Stimulated activated CD4-positive, alpha-beta T cell treated with anti-CD3 and anti-CD28 coated beads, Interleukin-4, amount 100 ng/mL, for 24 hours (primary cell): ENCODE measurements around the gene IGF2BP2.
"Not testable (repeated sequence)": the region's sequence is repeated elsewhere in the genome, so short reads cannot be mapped to it uniquely, and the experiment has no call there.

Source experiments
- DNase-seq: peaks from one replicate; pipeline ENCODE4 v3.0.0-alpha.2; 2020

Gene IGF2BP2

DNA sequence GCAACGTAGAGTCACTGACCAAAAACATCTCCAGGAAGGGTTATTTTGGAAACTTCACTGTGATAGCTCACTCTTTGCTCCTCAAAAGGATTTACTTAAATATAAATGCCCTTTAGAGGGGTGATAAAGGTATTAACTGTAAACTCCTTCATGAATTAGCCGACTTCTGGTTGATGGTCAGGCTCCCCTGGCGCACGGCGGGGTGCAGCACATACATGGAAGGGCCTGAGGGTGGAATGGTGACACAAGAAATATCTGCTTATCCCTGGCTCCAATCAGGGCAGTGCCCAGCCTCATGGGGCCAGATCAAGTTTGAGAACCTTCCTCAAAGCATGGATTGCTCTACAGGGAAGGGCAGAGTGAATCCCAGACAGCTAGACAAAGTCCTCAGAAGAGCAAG is 116.5 kb downstream of the IGF2BP2 start:
- no peak for DNase-seq

DNA sequence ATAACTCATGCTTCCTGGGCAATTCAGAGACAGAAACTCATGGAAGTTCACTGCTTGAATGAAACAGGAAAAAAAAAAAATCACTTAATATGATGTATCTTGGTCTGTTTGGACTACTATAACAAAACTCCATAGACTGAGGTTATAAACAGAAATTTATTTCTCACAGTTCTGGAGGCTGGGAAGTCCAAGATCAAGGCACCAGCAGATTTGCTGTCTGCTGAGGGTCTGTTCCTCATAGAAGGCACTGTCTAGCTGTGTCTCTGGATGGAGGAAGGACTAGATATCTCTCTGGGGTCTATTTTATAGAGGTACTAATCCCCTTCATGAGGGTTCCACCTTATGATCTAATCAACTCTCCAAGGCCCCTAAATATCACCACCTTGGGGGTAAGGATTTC is 119.3 kb downstream of the IGF2BP2 start:
- no peak for DNase-seq

DNA sequence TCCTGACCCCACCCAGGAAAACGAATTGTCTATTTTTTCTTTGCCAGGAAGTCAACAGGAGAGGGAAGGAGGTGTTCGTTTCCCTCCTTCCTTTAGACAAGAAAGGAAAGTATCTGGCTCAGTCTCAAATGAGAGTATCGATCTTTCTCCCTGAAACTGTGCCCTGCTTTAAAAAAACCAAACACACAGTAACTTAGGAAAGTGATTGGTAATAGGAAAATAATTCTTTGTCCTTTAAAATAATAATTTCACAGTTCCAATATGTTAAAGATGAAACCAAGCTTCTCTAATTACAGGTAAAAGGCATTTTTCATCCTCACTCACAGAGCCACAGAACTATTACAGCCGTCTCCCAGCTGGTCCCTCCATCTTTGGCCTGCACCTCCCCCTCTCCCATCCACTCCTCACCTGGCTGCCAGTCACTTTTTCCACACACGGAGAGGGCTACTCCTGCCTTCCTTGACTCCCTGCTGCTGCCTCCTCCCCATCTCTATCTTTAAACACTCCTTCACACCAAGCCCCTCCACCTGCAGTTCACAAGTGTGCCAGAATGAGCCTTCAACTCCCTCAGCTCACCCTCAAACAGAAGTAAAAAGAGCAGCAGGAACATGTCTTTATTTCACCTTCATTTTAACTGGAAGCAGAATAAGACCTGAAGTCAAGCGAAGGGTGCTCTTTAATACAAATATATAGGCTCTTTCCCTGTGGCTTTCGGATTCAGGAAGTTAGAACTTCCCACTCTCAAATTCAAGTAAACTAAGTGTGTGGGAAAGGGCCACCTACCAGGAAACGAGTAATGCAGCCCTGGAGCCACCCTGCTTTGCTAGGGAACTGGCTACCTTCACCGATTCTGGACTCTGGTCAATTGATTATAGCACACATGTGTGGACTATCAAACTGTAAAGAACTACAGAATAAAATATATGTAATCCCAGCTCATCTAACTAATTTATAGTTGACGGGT is 122.3 kb downstream of the IGF2BP2 start:
- no peak for DNase-seq

DNA sequence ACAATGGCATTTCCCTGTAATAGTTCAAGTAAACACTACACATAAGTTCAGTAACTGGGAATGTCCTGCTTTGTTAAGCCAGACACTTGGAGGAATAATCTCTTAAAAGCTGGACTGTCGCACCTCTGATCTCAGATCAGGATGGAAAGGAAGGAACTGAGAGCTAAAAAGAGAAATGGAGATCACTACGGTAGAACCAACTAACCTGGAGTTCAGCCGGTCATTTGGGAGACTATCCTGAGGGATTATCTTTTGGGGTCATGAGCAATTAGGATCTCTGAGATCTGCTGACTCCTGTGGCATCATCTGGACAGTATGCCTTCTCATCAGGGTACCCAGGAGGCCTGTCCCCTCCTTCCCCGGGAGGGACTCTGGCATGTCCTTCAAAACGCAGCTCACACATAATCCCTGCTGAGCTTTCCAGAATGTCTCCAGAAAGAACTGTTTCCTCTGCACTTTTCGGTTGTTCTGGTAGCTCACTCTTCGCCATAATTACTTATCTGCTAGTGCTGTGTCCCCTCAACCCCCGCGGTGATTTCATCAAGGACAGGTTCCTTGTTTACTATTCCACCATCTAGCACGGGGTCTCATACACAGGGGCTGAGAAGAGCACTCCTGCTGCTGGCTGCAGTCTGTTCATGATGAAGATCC is 123.1 kb downstream of the IGF2BP2 start:
- DNase-seq, result no peak

DNA sequence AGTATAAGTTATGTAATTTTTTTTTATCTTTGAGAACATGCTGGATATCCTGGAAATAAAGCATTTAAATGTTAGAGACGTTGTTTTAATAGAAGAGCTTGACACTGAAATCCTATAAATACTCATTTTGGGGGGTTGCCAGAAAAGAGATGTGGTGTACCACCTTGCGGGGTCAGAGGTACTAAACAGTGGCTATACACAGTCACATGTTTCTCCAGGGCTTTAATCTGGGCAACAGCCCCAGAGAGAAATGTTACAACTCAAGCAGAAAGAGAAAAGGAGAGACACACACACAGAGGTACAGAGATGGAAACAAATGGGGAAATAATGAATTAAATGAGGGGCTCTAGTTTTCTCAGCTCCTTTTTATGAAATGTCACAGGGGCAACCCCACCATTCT is 124.9 kb downstream of the IGF2BP2 start:
- no peak for DNase-seq

DNA sequence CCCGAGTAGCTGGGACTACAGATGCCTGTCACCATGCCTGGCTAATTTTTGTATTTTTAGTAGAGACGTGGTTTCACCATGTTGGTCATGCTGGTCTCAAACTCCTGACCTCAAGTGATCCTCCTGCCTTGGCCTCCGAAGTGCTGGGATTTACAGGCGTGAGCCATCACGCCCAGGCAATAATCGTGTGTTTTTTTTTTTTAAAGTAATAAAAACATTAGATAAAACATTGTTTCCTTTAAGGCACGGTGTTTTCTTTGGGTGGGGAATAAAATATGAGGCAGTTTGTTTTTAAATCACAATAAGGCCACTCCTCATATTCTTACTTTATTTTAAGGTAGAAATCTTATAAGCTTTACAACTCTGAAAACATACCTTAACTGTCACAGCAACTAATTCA is 127.6 kb downstream of the IGF2BP2 start:
- not testable (repeated sequence) for DNase-seq

DNA sequence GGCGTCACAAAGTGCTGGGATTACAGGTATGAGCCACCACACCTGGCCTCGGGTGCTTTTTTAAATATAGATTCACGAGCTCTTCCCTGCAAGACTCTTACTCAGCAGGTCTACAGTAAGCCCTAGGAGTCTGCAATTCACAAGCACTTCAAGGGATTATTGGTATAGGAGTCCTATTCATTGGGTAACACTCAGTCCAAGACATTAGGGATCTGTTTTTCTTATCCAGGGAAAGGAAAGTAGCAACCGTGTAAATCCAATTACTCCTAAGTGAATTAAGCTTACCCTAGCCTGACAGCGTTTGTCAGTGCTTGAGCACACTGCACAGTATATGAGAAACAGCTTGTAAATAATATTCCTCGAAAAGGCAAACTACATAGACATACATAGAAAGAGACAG is 128.8 kb downstream of the IGF2BP2 start:
- no peak for DNase-seq

DNA sequence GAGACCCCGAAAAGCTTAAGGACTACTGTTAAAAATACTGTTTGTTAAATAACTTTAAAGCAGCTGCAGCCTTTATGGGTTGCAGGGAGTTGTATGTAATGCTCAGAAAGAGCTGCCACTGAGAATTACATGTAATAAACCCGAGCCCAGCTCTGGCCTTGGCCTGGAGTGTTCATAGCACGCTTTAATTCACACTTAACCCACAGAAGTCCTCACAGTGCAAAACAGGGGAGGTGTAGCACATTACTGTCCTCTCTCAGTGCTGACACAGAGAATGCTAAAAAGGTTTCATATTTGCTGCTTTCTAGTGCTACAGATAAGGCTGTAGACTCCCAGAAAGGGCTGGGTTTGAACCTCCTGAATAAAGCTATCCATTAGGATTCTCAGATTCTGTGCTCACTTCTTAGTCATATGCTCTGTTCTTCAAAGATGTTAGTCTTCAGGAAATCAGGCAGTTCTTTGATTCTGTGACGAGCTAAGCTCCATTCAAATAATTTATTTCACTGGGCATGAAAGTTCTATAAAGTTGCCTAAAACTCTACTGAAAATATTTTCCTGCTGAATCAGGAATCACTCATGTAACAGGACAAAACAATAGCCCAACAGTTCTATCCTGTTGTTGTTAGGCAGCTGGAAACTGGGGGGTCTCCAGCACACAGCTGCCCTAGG is 130.7 kb downstream of the IGF2BP2 start:
- DNase-seq, result no peak

DNA sequence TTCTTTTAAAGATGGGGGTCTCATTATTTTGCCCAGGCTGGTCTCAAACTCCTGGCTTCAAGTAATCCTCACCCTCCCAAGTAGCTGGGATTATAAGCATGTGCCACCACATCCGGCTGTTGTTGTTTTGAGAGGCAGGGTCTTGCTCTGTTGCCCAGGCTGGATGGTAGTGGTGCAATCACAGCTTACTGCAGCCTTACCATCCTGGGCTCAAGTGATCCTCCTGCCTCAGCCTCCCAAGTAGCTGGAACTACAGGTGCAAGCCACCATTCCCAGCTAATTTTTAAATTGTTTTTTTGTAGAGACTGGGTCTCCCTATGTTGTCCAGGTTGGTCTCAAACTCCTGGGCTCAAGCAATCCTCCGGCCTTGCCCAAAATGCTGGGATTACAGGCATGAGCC is 133.2 kb downstream of the IGF2BP2 start:
- DNase-seq, result no peak

DNA sequence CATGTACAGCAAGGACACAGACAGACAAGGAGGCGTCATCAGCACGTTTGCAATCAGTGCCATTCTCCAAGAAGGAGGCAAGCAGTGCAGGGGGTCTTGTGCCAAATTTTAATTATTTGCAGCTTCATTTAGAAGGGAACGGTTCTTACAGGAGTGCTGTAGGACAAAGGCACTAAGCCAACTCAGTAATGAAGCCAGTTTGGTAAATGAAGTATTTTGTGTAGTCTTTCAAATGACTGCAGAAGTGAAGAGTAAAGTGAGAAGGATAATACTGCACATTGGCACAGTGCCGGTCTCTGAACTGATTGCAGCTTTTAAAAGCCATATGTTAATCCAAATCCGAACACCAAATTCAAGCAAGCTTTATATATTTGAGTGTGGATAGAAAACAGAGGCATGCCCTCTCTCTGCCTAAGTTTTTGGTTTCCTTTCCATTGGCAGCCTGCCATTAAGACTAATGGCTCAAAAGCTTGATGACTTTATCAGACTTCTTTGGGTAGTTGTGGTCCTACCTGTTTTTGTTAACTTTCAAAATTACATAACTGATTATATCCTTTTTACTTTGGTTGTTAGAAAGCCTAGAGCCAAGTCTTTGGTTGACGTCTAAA is 137.5 kb downstream of the IGF2BP2 start:
- no peak for DNase-seq

DNA sequence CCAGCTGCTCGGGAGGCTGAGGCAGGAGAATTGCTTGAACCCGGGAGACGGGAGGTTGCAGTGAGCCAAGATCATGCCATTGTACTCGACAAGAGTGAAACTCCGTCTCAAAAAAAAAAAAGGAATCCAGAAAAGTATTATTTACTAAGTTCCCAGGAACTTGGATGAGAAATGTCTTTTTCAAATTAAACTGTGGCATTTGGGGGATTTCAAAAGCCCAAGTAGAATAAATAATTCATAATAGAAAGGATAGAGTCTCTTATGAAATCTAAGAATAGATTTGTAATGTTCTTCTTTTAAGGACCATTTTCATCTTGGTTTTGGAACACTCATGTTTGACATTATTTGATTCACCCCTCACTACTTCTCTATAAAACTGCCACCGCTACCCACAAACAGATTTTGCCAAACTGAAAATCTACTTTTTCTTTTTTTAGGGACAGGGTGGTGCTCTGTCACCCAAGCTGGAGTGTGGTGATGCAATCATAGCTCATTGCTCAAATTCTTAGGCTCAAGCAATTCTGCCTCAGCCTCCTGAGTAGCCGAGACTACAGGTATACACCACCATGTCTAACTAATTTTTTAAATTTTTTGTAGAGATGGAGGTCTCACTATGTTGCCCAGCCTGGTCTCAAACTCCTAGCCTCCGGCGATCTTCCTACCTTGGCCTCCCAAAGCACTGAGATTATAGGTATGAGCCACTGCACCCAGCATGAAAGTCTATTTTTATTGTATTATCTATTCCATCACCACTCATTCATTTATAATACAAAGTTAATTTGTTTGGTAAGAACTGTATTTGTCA is 139.4 kb downstream of the IGF2BP2 start:
- DNase-seq, result no peak

DNA sequence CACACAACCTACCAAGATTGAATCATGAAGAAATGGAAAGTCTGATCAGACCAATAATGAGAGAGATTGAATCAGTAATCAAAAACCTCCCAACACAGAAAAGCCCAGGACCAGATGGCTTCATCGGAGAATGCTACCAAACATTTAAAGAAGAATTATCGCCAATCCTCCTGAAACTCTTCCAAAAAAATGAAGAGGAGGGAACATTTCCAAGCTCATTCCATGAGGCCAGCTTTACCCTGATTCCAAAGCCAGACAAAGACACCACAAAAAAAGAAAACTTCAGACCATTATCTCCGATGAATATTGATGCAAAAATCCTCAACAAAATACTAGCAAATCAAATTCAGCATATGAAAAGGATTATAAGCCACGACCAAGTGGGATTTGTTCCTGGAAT is 144.6 kb downstream of the IGF2BP2 start:
- no peak for DNase-seq

DNA sequence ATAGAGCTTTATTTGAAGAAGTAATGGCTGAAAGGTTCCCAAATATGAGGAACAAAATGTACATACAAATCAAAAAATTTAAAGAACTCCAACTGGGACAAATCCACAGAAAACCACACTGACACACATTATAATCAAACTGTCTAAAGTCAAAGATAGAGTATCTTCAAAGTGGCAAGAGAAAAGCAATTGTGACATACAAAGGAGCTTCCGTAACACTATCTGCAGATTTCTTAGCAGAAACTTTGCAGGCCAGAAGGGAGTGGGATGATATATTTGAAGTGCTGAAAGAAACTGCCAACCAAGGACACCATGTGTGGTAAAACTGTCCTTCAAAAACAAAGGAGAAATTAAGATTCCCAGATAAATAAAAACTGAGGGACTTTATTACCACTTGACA is 146.8 kb downstream of the IGF2BP2 start:
- DNase-seq, result no peak

DNA sequence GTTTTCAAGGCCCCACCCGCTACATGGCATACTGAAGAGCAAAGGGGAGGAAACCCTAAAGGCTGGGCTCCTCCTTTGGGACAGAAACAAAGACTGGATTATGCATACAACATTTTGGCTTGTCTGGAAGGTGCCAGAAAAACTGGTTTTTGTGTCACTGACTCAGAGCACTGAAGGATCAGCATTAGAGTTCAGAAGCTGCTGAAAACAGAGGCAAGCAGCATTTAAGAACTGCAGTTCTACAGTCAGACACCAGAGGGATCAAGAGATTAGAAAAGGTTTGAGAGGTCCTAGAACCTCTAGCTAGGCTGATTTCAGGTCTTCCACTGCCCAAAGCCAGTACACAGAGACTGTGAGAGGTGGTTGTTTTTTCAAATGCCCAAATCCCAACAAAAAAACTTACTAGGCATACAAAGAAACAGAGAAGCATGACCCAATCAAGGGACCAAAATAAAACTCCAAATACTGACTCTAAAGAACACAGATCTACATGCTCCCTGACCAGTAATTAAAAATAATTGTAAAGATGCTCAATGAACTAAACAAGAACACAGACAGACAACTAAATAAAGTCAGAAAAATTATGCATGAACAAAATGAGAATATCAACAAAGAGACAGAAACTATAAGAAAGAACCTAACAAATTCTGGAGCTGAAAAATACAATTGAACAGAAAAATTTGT is 147.6 kb downstream of the IGF2BP2 start:
- DNase-seq, result no peak

DNA sequence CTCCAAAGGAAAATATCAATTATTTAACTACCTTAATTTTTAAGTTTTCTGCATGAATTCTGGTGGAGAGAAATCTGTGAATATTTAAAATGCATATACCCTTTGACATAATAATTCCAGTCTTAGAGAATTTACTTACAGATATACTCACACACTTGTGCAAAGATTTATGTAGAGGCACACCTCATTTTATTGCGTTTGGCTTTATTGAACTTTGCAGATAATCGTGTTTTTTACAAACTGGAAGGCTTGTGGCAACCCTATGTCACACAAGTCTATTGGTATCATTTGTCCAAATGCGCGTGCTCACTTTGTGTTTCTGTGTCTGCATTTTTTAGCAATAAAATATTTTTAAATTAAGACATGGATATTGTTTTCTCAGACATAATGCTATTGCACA is 157.3 kb downstream of the IGF2BP2 start:
- no peak for DNase-seq

DNA sequence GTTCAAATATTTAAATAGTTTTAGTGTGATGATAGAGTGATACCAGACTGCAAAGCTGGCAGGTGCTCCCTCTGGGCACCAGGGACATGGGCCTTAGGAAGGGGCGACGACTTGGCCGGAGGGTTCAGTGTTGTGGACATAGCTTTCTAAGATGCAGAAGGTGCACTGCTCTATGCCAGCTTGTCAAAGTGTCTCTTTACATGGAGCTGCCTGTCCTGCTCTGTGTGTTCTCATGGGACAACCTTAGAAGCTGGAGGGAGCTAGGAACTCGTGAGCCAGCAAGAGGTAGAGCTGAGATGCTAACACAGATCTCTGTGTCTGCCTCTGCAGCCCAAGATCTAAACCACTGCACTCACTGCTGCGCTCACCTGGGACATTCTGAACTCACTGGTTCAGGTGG is 160.9 kb downstream of the IGF2BP2 start:
- DNase-seq, result no peak

DNA sequence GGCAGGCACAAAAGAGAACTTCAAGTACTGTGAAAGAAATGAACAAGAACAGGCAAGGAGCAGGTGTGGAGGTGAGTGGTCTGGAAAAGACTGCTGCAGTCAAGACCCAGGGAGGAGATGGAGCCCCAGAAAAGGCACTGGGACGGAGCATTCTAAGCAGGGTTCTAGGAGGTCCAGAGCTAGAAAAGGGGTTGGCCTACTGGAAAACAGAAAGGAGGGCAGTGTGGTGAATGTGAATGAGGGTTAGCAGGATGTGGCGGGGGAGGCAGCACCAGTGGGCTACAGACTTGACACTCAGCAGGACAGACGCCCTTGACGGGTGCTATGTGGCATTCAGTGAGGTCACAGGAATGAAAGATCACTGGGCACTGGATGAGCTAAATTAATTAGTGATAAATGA is 163.1 kb downstream of the IGF2BP2 start:
- DNase-seq, result no peak

DNA sequence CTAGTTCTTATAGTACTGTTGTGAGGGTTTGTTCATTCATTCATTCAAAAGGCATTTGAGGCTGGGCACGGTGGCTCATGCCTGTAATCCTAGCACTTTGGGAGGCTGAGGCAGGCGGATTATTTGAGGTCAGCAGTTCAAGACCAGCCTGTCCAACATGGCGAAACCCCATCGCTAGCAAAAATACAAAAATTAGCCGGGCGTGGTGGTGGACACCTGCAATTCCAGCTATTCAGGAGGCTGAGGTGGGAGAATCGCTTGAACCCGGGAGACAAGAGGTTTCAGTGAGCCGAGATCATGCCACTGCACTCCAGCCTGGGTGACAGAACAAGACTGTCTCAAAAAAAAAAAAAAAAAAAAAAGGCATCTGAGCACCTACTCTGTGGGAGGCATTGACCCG is 163.5 kb downstream of the IGF2BP2 start:
- not testable (repeated sequence) for DNase-seq

DNA sequence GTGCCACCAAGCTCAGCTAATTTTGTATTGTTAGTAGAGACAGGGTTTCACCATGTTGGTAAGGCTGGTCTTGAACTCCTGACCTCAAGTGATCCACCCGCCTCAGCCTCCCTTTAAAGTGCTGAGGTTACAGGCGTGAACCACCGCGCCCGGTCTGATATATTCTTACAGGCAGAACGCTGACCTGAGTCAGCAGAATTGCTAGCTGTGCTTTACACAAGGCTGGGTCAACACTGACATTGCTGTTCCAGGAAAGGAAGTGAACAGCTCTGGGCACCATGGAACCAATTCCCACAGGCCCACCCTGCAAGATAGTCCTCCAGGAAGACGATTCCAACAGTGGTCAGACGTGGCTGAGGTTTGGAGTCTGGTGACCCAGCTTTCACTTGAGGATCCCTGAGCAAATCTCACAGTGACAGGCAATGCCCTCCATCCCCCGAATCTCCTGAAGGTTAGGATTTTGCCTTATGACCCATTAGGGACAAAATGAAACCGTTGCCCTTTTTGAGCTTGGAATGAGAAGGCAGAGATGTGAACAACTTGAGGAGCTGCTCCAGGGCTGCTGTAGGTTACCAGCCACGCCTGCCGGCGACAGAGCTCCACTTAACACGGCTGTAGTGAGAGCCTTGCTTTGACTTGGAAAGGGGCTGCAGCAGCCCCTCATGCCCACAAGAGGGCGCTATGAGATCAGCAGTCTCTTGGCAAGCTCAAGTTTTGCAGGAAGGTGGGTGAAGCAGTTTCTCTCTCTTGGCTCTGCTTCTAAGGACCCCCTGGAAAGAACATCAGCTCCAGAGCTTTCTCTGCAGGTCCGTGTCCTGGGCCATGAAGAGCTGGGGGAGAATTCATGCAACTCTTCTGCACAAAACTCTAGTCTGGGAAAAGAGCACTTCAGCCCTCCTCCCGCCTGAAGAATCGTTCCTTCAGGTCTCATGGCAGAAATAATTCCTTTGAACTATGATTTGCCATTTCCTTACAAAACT is 164.6 kb downstream of the IGF2BP2 start:
- peak; percentile 68 for DNase-seq

DNA sequence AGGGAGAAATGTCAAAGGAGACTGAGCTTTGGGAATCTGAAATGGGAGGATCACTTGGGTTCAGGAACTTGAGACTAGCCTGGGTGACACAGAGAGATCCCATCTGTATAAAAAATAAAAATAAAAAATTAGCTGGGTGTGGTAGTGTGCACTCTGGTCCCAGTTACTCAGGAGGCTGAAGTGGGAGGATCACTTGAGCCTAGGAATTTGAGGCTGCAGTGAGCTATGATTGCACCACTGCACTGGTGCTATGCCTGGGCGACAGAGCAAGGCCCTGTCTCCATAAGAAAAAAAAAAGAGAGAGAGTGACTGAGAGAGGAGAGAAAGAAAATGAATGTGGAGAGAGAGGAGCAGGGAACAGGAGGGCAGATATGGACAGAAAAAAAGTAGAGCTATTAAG is 165.9 kb downstream of the IGF2BP2 start:
- no peak for DNase-seq

DNA sequence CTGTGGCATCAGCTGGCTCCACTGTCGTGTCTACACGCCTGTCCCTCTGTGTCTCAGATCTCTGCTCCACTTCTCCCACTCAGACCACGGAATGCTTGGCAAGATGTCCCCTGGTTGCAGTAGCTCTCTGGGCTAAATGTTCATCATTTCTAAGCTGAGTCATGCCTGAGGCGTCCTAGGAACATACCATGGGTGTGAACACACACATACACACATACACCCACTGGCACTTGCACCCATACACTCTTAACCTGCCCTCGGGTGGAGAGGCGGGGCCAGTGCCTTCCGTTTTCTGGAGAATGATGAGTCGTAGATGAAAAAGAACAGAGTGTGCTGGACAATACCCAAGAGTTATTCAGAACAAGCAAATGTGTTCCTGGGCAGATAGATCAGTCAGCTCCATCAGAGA is 166.3 kb downstream of the IGF2BP2 start:
- DNase-seq, result no peak
